Stimulated activated CD4-positive, alpha-beta T cell treated with anti-CD3 and anti-CD28 coated beads, Interleukin-12 subunit alpha, Interleukin-12 subunit beta, amount 100 ng/mL, for 24 hours (primary cell): ENCODE data around the gene ZNF407.

ENCODE experiments used
- DNase-seq, 2 experiments: peaks; one replicate each; pipeline ENCODE4 v3.0.0-alpha.2; 2020; ENCODE audit warnings: low read depth in 2 of 2

ZNF407 gene

GRCh38 chr18:74826572-74826971 lies 228.9 kb downstream of the ZNF407 start:
- DNase-seq = no peak

GRCh38 chr18:74828200-74828599 lies 230.5 kb downstream of the ZNF407 start:
- DNase-seq = no peak

GRCh38 chr18:74831571-74832250 lies 234.0 kb downstream of the ZNF407 start:
- DNase-seq = no peak

GRCh38 chr18:74832381-74832780 lies 234.7 kb downstream of the ZNF407 start:
- no peak for DNase-seq

GRCh38 chr18:74832999-74833398 lies 235.3 kb downstream of the ZNF407 start:
- no peak for DNase-seq

GRCh38 chr18:74834424-74835309 lies 237.0 kb downstream of the ZNF407 start:
- no peak for DNase-seq

GRCh38 chr18:74836296-74837139 lies 238.8 kb downstream of the ZNF407 start:
- no peak for DNase-seq

GRCh38 chr18:74840492-74841167 lies 243.0 kb downstream of the ZNF407 start:
- no peak for DNase-seq

- DNase-seq = no peak
Observed at GRCh38 chr18:74841248-74841647, 243.6 kb downstream of the ZNF407 start.

GRCh38 chr18:74849301-74849700 lies 251.6 kb downstream of the ZNF407 start:
- no peak for DNase-seq

- DNase-seq = no peak
Observed at GRCh38 chr18:74856434-74856833, 258.8 kb downstream of the ZNF407 start.

- no peak for DNase-seq
Observed at GRCh38 chr18:74856928-74857327, 259.3 kb downstream of the ZNF407 start.

GRCh38 chr18:74857901-74858300 lies 260.2 kb downstream of the ZNF407 start:
- DNase-seq = no peak

- no peak for DNase-seq
Observed at GRCh38 chr18:74861154-74861553, 263.5 kb downstream of the ZNF407 start.

GRCh38 chr18:74862094-74862493 lies 264.4 kb downstream of the ZNF407 start:
- no peak for DNase-seq

GRCh38 chr18:74866577-74866976 lies 268.9 kb downstream of the ZNF407 start:
- DNase-seq = no peak

- DNase-seq = no peak
Observed at GRCh38 chr18:74868461-74868860, 270.8 kb downstream of the ZNF407 start.

- no peak for DNase-seq
Observed at GRCh38 chr18:74869904-74870863, 272.5 kb downstream of the ZNF407 start.

- no peak for DNase-seq
Observed at GRCh38 chr18:74870950-74871349, 273.3 kb downstream of the ZNF407 start.

- DNase-seq = no peak
Observed at GRCh38 chr18:74873629-74874028, 276.0 kb downstream of the ZNF407 start.
